Measurements from ENCODE around the gene RBM20.

Gene RBM20

GRCh38 chr10:110789604-110790433 is 145.7 kb downstream of the RBM20 start:
- DNase-seq (ENCODE audit: low read depth): no peak

GRCh38 chr10:110790913-110791506 is 146.9 kb downstream of the RBM20 start:
- DNase-seq (ENCODE audit: low read depth): no peak

GRCh38 chr10:110791541-110792073 is 147.5 kb downstream of the RBM20 start:
- DNase-seq (ENCODE audit: low read depth): no peak

- no peak for DNase-seq (ENCODE audit: low read depth)
These were observed 148.5 kb downstream of the RBM20 start for GRCh38 chr10:110792476-110793125.

GRCh38 chr10:110793128-110793812 is 149.1 kb downstream of the RBM20 start:
- no peak for DNase-seq (ENCODE audit: low read depth)

- no peak for DNase-seq (ENCODE audit: low read depth)
These were observed 149.8 kb downstream of the RBM20 start for GRCh38 chr10:110793886-110794285.

GRCh38 chr10:110794808-110795207 is 150.7 kb downstream of the RBM20 start:
- no peak for DNase-seq (ENCODE audit: low read depth)

GRCh38 chr10:110797416-110797815 is 153.3 kb downstream of the RBM20 start:
- no peak for DNase-seq (ENCODE audit: low read depth)

- DNase-seq (ENCODE audit: low read depth): no peak
These were observed 154.2 kb downstream of the RBM20 start for GRCh38 chr10:110798340-110798739.

- no peak for DNase-seq (ENCODE audit: low read depth)
These were observed 158.0 kb downstream of the RBM20 start for GRCh38 chr10:110802090-110802489.

- DNase-seq (ENCODE audit: low read depth): peak; percentile 16
These were observed 158.6 kb downstream of the RBM20 start for GRCh38 chr10:110802551-110803238.

GRCh38 chr10:110803239-110803749 is 159.2 kb downstream of the RBM20 start:
- DNase-seq (ENCODE audit: low read depth): no peak

GRCh38 chr10:110803830-110804338 is 159.7 kb downstream of the RBM20 start:
- DNase-seq (ENCODE audit: low read depth): no peak

GRCh38 chr10:110804376-110804775 is 160.2 kb downstream of the RBM20 start:
- no peak for DNase-seq (ENCODE audit: low read depth)

- no peak for DNase-seq (ENCODE audit: low read depth)
These were observed 161.2 kb downstream of the RBM20 start for GRCh38 chr10:110805292-110805691.

- DNase-seq (ENCODE audit: low read depth): no peak
These were observed 162.2 kb downstream of the RBM20 start for GRCh38 chr10:110806335-110806734.

- no peak for DNase-seq (ENCODE audit: low read depth)
These were observed 164.0 kb downstream of the RBM20 start for GRCh38 chr10:110808123-110808522.

GRCh38 chr10:110808615-110809014 is 164.5 kb downstream of the RBM20 start:
- no peak for DNase-seq (ENCODE audit: low read depth)

GRCh38 chr10:110810625-110811024 is 166.5 kb downstream of the RBM20 start:
- no peak for DNase-seq (ENCODE audit: low read depth)

- no peak for DNase-seq (ENCODE audit: low read depth)
These were observed 167.8 kb downstream of the RBM20 start for GRCh38 chr10:110811791-110812581.

All from activated T-helper 1 cell treated with Interleukin-2 at 50 U/mL for 16 hours (primary cell).